H1 (cell line): ENCODE results near the gene SRRM5. TPM values are rescaled to one million over a fixed set of nuclear protein-coding genes. Genes with fewer than 3 reads are reported as not detected.

Experiments used
- CTCF ChIA-PET: fragments of 300-600 bp; sonication (Branson Sonifier 250); formaldehyde crosslinking; loops from one replicate; lab custom pipeline; 2021; ENCODE audit not compliant: partially characterized antibody; lab: Charles Lee
- POLR2A ChIA-PET: fragments of 300-600 bp; sonication (Branson Sonifier 250); formaldehyde crosslinking; loops from one replicate; lab custom pipeline; 2021; ENCODE audit warnings: inconsistent platforms; ENCODE audit not compliant: partially characterized antibody; lab: Charles Lee
- DNase-seq, 2 experiments: peaks; one replicate each; pipeline versions ENCODE4 v3.0.0 to v3.0.0-alpha.2; 2010 to 2022; ENCODE audit warnings: low spot score in 2 of 2, low read depth in 1 of 2, mixed read lengths in 1 of 2
- FAIRE-seq: peaks from 2 replicates; lab custom pipeline; 2011; peaks lifted over from hg19 to GRCh38; lab: Jason Lieb, UNC
- H2AFZ ChIP-seq: 2 replicates; pipeline ENCODE4 v1.8.1; 2012; ENCODE audit warnings: low read length, inconsistent platforms
- H2AK5ac ChIP-seq: 2 replicates; pipeline ENCODE4 v1.6.1; 2013; ENCODE audit warnings: low read depth, low read length
- H2BK120ac ChIP-seq: replicated peaks from 2 replicates; pipeline ENCODE3; 2013; ENCODE audit warnings: low read depth, low read length, inconsistent platforms
- H2BK12ac ChIP-seq: 2 replicates; pipeline ENCODE4 v1.6.1; 2013; ENCODE audit warnings: low read depth, low read length
- H2BK15ac ChIP-seq: 2 replicates; pipeline ENCODE4 v1.6.1; 2013; ENCODE audit warnings: low read length
- H2BK20ac ChIP-seq: 2 replicates; pipeline ENCODE4 v1.6.1; 2013; ENCODE audit warnings: low read length
- H2BK5ac ChIP-seq: 2 replicates; pipeline ENCODE4 v1.6.1; 2013; ENCODE audit warnings: low read depth, low read length
- H3K14ac ChIP-seq: 2 replicates; pipeline ENCODE4 v1.6.1; 2013; ENCODE audit warnings: inconsistent platforms; ENCODE audit not compliant: insufficient read length
- H3K18ac ChIP-seq: 2 replicates; pipeline ENCODE4 v1.6.1; 2013; ENCODE audit warnings: low read length; ENCODE audit errors: extremely low read depth
- H3K23ac ChIP-seq: 2 replicates; pipeline ENCODE4 v1.6.1; 2013; ENCODE audit warnings: inconsistent platforms; ENCODE audit not compliant: insufficient read length
- H3K23me2 ChIP-seq: 2 replicates; pipeline ENCODE4 v1.6.1; 2013; ENCODE audit warnings: low read depth, low read length
- H3K27ac ChIP-seq: 2 replicates; pipeline ENCODE4 v1.6.1; 2011; ENCODE audit warnings: low read depth, low read length, inconsistent platforms
- H3K27me3 ChIP-seq, 4 experiments: replicated peaks in 1 of 4; 1 replicate in 1 of 4; 2 replicates in 3 of 4; pipeline versions ENCODE4 v1.6.1 to v1.8.1; 2011 to 2013; ENCODE audit warnings: low read length in 3 of 4, mild to moderate bottlenecking in 3 of 4, inconsistent platforms in 2 of 4, mixed read lengths in 2 of 4, moderate library complexity in 1 of 4; ENCODE audit not compliant: control insufficient read depth in 3 of 4, insufficient read depth in 3 of 4; ENCODE audit errors: extremely low read depth in 1 of 4
- H3K36me3 ChIP-seq, 4 experiments: 2 replicates each; pipeline versions ENCODE4 v1.6.1 to v1.8.1; 2011 to 2013; ENCODE audit warnings: mild to moderate bottlenecking in 4 of 4, low read length in 3 of 4, moderate library complexity in 2 of 4, control low read depth in 1 of 4, inconsistent platforms in 1 of 4; ENCODE audit not compliant: insufficient read depth in 4 of 4, control insufficient read depth in 2 of 4
- H3K4ac ChIP-seq: replicated peaks from 2 replicates; pipeline ENCODE3; 2013; ENCODE audit warnings: low read length, low read depth, mixed read lengths, inconsistent platforms; ENCODE audit not compliant: insufficient read length
- H3K4me1 ChIP-seq, 4 experiments: replicated peaks in 1 of 4; 1 replicate in 1 of 4; 2 replicates in 3 of 4; pipeline versions ENCODE4 v1.6.1 to v1.8.1; 2011 to 2013; ENCODE audit warnings: low read length in 3 of 4, inconsistent platforms in 2 of 4, mixed read lengths in 1 of 4; ENCODE audit not compliant: insufficient read depth in 4 of 4, control insufficient read depth in 3 of 4
- H3K4me2 ChIP-seq, 2 experiments: 2 replicates each; pipeline versions ENCODE4 v1.6.1 to v1.8.1; 2011 to 2013; ENCODE audit warnings: low read depth in 2 of 2, low read length in 2 of 2, control low read depth in 1 of 2, inconsistent platforms in 1 of 2, mild to moderate bottlenecking in 1 of 2; ENCODE audit not compliant: insufficient read depth in 1 of 2
- H3K4me3 ChIP-seq, 4 experiments: fragments of 200-600, 300-600 bp in 1 of 4; sonication (generic), shearing (Covaris generic), sonication (Bioruptor Twin) in 1 of 4; 2 replicates each; pipeline versions ENCODE4 v1.5.1 to v1.8.1; 2011 to 2016; ENCODE audit warnings: low read length in 4 of 4, low read depth in 3 of 4, control low read depth in 2 of 4, inconsistent platforms in 2 of 4, mild to moderate bottlenecking in 2 of 4, mixed read lengths in 1 of 4, moderate library complexity in 1 of 4; ENCODE audit not compliant: insufficient read depth in 2 of 4; ENCODE audit errors: extremely low read depth in 1 of 4
- H3K56ac ChIP-seq: replicated peaks from 2 replicates; pipeline ENCODE3; 2013; ENCODE audit warnings: low read depth, mild to moderate bottlenecking, mixed read lengths, low read length, inconsistent platforms; ENCODE audit not compliant: insufficient read length
- H3K79me1 ChIP-seq: 2 replicates; pipeline ENCODE4 v1.6.1; 2013; ENCODE audit warnings: low read depth, low read length, control low read depth
- H3K79me2 ChIP-seq, 2 experiments: 2 replicates each; pipeline versions ENCODE4 v1.6.1 to v1.8.1; 2012 to 2013; ENCODE audit warnings: low read length in 2 of 2, mild to moderate bottlenecking in 2 of 2, inconsistent platforms in 1 of 2; ENCODE audit not compliant: insufficient read depth in 2 of 2, control insufficient read depth in 1 of 2
- H3K9ac ChIP-seq, 4 experiments: replicated peaks in 1 of 4; 1 replicate in 1 of 4; 2 replicates in 3 of 4; pipeline versions ENCODE4 v1.6.1 to v1.8.1; 2011 to 2013; ENCODE audit warnings: low read depth in 3 of 4, low read length in 3 of 4, control low read depth in 2 of 4, mild to moderate bottlenecking in 2 of 4, moderate library complexity in 2 of 4, inconsistent platforms in 1 of 4; ENCODE audit errors: extremely low read depth in 1 of 4
- H3K9me3 ChIP-seq, 2 experiments: 2 replicates each; pipeline versions ENCODE4 v1.6.1 to v1.8.1; 2012 to 2013; ENCODE audit warnings: mild to moderate bottlenecking in 2 of 2, moderate library complexity in 2 of 2, control low read depth in 1 of 2, inconsistent platforms in 1 of 2, low read depth in 1 of 2, low read length in 1 of 2, mixed read lengths in 1 of 2; ENCODE audit not compliant: insufficient read depth in 2 of 2
- H4K20me1 ChIP-seq, 2 experiments: replicated peaks in 1 of 2; 2 replicates each; pipeline versions ENCODE3 to v1.8.1; 2011 to 2013; ENCODE audit warnings: inconsistent platforms in 2 of 2, low read length in 2 of 2, mild to moderate bottlenecking in 1 of 2; ENCODE audit not compliant: insufficient read depth in 2 of 2, control insufficient read depth in 1 of 2
- H4K5ac ChIP-seq: 2 replicates; pipeline ENCODE4 v1.6.1; 2013; ENCODE audit warnings: low read length, low read depth, mixed read lengths, inconsistent platforms; ENCODE audit not compliant: insufficient read length
- H4K8ac ChIP-seq: 2 replicates; pipeline ENCODE4 v1.8.0; 2013; ENCODE audit warnings: mild to moderate bottlenecking, moderate library complexity, low read length, inconsistent platforms; ENCODE audit not compliant: insufficient read depth; ENCODE audit errors: extremely low read depth
- H4K91ac ChIP-seq: replicated peaks from 2 replicates; pipeline ENCODE3; 2013; ENCODE audit warnings: low read length, mixed read lengths, inconsistent platforms; ENCODE audit not compliant: insufficient read length
- BRCA1 ChIP-seq: IDR thresholded peaks from 2 replicates; pipeline ENCODE4 v1.6.1; 2012; ENCODE audit warnings: low read depth, low read length, improper control_type of control experiment
- GABPA ChIP-seq: IDR thresholded peaks from 2 replicates; pipeline ENCODE4 v1.6.1; 2011; ENCODE audit warnings: mild to moderate bottlenecking, low read length, moderate library complexity, borderline replicate concordance; ENCODE audit not compliant: insufficient read depth
- HDAC6 ChIP-seq: IDR thresholded peaks from one replicate; pipeline ENCODE4 v1.7.1; 2012; ENCODE audit warnings: low read depth, mild to moderate bottlenecking, inconsistent platforms, low read length, moderate library complexity
- POLR2A ChIP-seq, 2 experiments: IDR thresholded peaks; 1 replicate in 1 of 2; 2 replicates in 1 of 2; pipeline ENCODE4 v1.6.1; 2011; ENCODE audit warnings: low read depth in 2 of 2, low read length in 2 of 2, mild to moderate bottlenecking in 2 of 2; ENCODE audit errors: control extremely low read depth in 1 of 2
- RXRA ChIP-seq: IDR thresholded peaks from 2 replicates; pipeline ENCODE4 v1.6.1; 2011; ENCODE audit warnings: low read depth, mild to moderate bottlenecking, low read length, moderate library complexity; ENCODE audit not compliant: insufficient read depth
- SIRT6 ChIP-seq: IDR thresholded peaks from one replicate; pipeline ENCODE4 v1.7.1; 2012; ENCODE audit warnings: low read length, inconsistent platforms
- SRF ChIP-seq: IDR thresholded peaks from 2 replicates; pipeline ENCODE4 v1.6.1; 2011; ENCODE audit warnings: mild to moderate bottlenecking, low read depth, low read length, moderate library complexity
- TBP ChIP-seq: IDR thresholded peaks from 2 replicates; pipeline ENCODE4 v1.6.1; 2011; ENCODE audit warnings: low read depth, low read length, improper control_type of control experiment
- whole genome bisulfite sequencing, 2 experiments: shearing (Covaris generic) in 1 of 2; methylation state at CpG; one replicate each; pipeline versions ENCODE4 v1.1.6 to v1.1.7; 2013 to 2015; ENCODE audit warnings: low lambda C conversion rate in 2 of 2, mixed read lengths in 2 of 2, inconsistent platforms in 1 of 2, low coverage in 1 of 2, missing lambda C conversion rate in 1 of 2; ENCODE audit not compliant: insufficient replicate concordance in 2 of 2, insufficient coverage in 1 of 2, insufficient read length in 1 of 2; ENCODE audit errors: extremely low coverage in 1 of 2, missing lambda C conversion rate in 1 of 2; 5-methylcytosine and 5-hydroxymethylcytosine counted together
- polyA plus RNA-seq, 7 experiments: library from polyadenylated mRNA; depleted of rRNA in 3 of 7; stranded (reverse) in 5 of 7; unstranded in 2 of 7; fragments of >200 nt in 5 of 7; fragments of 200-250 nt in 2 of 7; gene quantifications; 1 replicate in 5 of 7; 2 replicates in 1 of 7; 4 replicates in 1 of 7; pipeline versions ENCODE4 v1.2.1 to v1.2.3, GENCODE V29; 2011 to 2013; ENCODE audit warnings: missing spikeins in 2 of 7, mixed read lengths in 2 of 7
- total RNA-seq: library from RNA; stranded (reverse); fragmentation: NEBNext Ultra II Directional; extraction: Animal tissue kit (Norgen Biotek cat#: 25700); gene quantifications from 2 replicates; pipeline ENCODE4 v1.2.1, GENCODE V29; 2021

The SRRM5 gene
- total and polyA plus RNA-seq, 2 of the 8 experiments (the other 6 are each of a cell fraction or from before 2014, with no cell fraction given), result 0.06 to 0.11 TPM

DNA sequence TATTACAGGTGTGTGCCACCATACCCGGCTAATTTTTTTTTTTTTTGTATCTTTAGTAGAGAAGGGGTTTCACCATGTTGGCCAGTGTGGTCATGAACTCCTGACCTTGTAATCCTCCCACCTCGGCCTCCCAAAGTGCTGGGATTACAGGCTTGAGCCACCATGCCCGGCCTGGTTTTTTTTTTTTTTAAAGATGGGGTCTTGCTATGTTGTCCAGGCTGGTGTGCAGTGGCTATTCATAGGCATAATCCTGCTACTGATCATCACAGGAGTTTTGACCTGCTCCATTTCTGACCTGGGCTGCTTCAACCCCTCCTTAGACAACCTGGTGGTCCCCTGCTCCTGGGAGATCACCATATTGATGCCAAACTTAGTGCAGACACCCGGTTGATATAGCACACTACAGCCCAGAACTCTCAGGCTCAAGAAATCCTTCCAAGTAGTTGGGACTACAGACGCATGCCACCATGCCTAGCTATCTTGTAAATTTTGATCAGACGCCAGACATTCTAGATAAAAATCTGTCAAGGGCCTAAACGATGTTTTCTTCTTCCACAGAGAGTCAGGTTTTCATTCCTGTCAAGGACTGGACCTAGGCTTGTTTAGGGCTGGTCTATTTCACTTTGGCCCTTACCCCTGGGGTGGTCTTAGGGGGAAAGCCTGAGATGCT lies 48.5 kb downstream of the SRRM5 start:
- Histone ChIP-seq H3K79me2 (no peaks in the 10 kb centered on the region), H3K4me3 (no peak overlapping the region), H3K14ac (no peak overlapping the region), H2BK15ac (no peak overlapping the region), H3K9ac (no peak overlapping the region), H3K36me3 (peaks cover 0 to 24% (median 16%) of the 10 kb centered on the region in 4 experiments; a peak in 5 of 8 replicates), H2AK5ac (no peak overlapping the region), H3K79me1 (no peaks in the 10 kb centered on the region; the same call in 1 of the 2 replicates), H2BK5ac (no peak overlapping the region), H3K4me1 (no peaks in the 10 kb centered on the region), H2AFZ (no peak overlapping the region), H2BK12ac (no peak overlapping the region), H4K5ac (no peak overlapping the region), H3K56ac (no peak overlapping the region), H3K18ac (no peak overlapping the region), H3K4me2 (no peak overlapping the region), H2BK20ac (no peak overlapping the region), H3K27me3 (no peaks in the 10 kb centered on the region), H3K23ac (no peak overlapping the region), H4K91ac (no peak overlapping the region), H4K20me1 (peaks cover 0 to 4% of the 10 kb centered on the region in 2 experiments), H2BK120ac (no peak overlapping the region), H3K4ac (no peak overlapping the region), H4K8ac (no peak overlapping the region), H3K27ac (no peak overlapping the region), H3K9me3 (no peaks in the 10 kb centered on the region), H3K23me2 (peaks cover 3% of the 10 kb centered on the region; the same call in 1 of the 2 replicates)
- CTCF ChIA-PET, result interaction anchor here (2.7 to 3.1 kb wide), 2 partner anchors 8 to 32 kb away, joined by 13 to 28 read pairs; no protein-coding TSS in a partner anchor
- FAIRE-seq (no peak), DNase-seq (no peak)
- POLR2A ChIA-PET, result interaction anchor here (0.6 kb wide), 1 partner anchor 99 kb away, joined by 3 read pairs; no protein-coding TSS in a partner anchor
- TF ChIP-seq TBP (no peak), BRCA1 (no peak), RXRA (no peak), SRF (no peak), GABPA (no peak), SIRT6 (no peak), HDAC6 (no peak), POLR2A (IDR thresholded peaks at IDR 0.05; ENCODE audit: control extremely low read depth in 1 of 2, low read depth in 2 of 2, low read length in 2 of 2) (no peak)
- 85% methylated on average over 7 of the region's 7 CpGs; no CpG with 5 or more reads in 1 of the 2 experiments for WGBS, 2 experiments
